Measurements from ENCODE around the gene FBXO41. TPM values are rescaled to one million over a fixed set of nuclear protein-coding genes. Genes with fewer than 3 reads are reported as not detected.

The FBXO41 gene
- total RNA-seq, 4 donors from 2014 or later: 0.13 to 0.82 (median 0.23) TPM; not detected in 1

- no peaks in the 10 kb centered on the region for H3K9me3 ChIP-seq
- no peak for ATAC-seq
- H3K4me3 ChIP-seq: no peak overlapping the region
- H3K27ac ChIP-seq: no peak overlapping the region
- TF ChIP-seq POLR2A (IDR thresholded peaks at IDR 0.05) (no peak), CTCF (IDR thresholded peaks at IDR 0.05 in 4 of 5, conservative IDR thresholded peaks at IDR 0.05 in 1 of 5) (no peak)
- intact Hi-C loops (cut with DNase I; ENCODE audit: low total_unique reads): no loop called here
- no peak for DNase-seq
- H3K4me1 ChIP-seq: peaks cover 0 to 5% of the 10 kb centered on the region in 2 donors
- H3K27me3 ChIP-seq: no peaks in the 10 kb centered on the region
- H3K36me3 ChIP-seq: peaks cover 0 to 75% of the 10 kb centered on the region in 2 donors
- in situ Hi-C loops (cut with MboI; ENCODE audit: low sequenced_read_pairs in 4 of 4): no loop called here
Observed at GRCh38 chr2:73252238-73253027, 31.8 kb downstream of the FBXO41 start.

GRCh38 chr2:73250872-73251846 is 33.1 kb downstream of the FBXO41 start:
- intact Hi-C loops (cut with DNase I; ENCODE audit: low total_unique reads) (no loop called here), in situ Hi-C loops (cut with MboI; ENCODE audit: low sequenced_read_pairs in 4 of 4) (no loop called here)
- H3K4me3 ChIP-seq: no peak overlapping the region
- DNase-seq (peak; percentile 31 to 74), ATAC-seq (peak; percentile 86 to 93)
- peaks cover 0 to 5% of the 10 kb centered on the region in 2 donors for H3K4me1 ChIP-seq
- no peaks in the 10 kb centered on the region for H3K9me3 ChIP-seq
- H3K36me3 ChIP-seq: peaks cover 0 to 87% of the 10 kb centered on the region in 2 donors
- no peak for TF ChIP-seq POLR2A (IDR thresholded peaks at IDR 0.05)
- no peak for TF ChIP-seq CTCF (IDR thresholded peaks at IDR 0.05 in 4 of 5, conservative IDR thresholded peaks at IDR 0.05 in 1 of 5)
- H3K27me3 ChIP-seq: no peaks in the 10 kb centered on the region
- peak overlapping the region in 1 of 4 donors; percentile 22 for H3K27ac ChIP-seq

- Histone ChIP-seq H3K4me1 (peaks cover 0 to 5% of the 10 kb centered on the region in 2 donors), H3K27me3 (no peaks in the 10 kb centered on the region), H3K9me3 (no peaks in the 10 kb centered on the region), H3K36me3 (peaks cover 0 to 98% of the 10 kb centered on the region in 2 donors), H3K4me3 (no peak overlapping the region), H3K27ac (no peak overlapping the region)
- no peak for DNase-seq
- ATAC-seq: no peak
- TF ChIP-seq POLR2A (IDR thresholded peaks at IDR 0.05): no peak
- no peak for TF ChIP-seq CTCF (IDR thresholded peaks at IDR 0.05 in 4 of 5, conservative IDR thresholded peaks at IDR 0.05 in 1 of 5)
- in situ Hi-C loops (cut with MboI; ENCODE audit: low sequenced_read_pairs in 4 of 4) (loop anchor here in 3 of 4 donors (25.0 kb wide), 3 partner anchors 138 to 1288 kb away; partner anchors contain the start of genes TPRKB (in 3 of the 3), ALMS1 (in 1 of the 3), AUP1 (in 1 of the 3) and DQX1 (in 1 of the 3)), intact Hi-C loops (cut with DNase I; ENCODE audit: low total_unique reads) (no loop called here)
Observed at GRCh38 chr2:73249636-73250035, 34.6 kb downstream of the FBXO41 start.

- in situ Hi-C loops (cut with MboI; ENCODE audit: low sequenced_read_pairs in 4 of 4) (loop anchor here in 3 of 4 donors (25.0 kb wide), 3 partner anchors 140 to 1290 kb away; partner anchors contain the start of genes TPRKB (in 3 of the 3), ALMS1 (in 1 of the 3), AUP1 (in 1 of the 3) and DQX1 (in 1 of the 3)), intact Hi-C loops (cut with DNase I; ENCODE audit: low total_unique reads) (no loop called here)
- Histone ChIP-seq H3K27ac (no peak overlapping the region), H3K9me3 (no peaks in the 10 kb centered on the region), H3K27me3 (no peaks in the 10 kb centered on the region), H3K4me3 (no peak overlapping the region), H3K4me1 (peaks cover 0 to 5% of the 10 kb centered on the region in 2 donors), H3K36me3 (peaks cover 0 to 98% of the 10 kb centered on the region in 2 donors)
- TF ChIP-seq POLR2A (IDR thresholded peaks at IDR 0.05) (no peak), CTCF (IDR thresholded peaks at IDR 0.05 in 4 of 5, conservative IDR thresholded peaks at IDR 0.05 in 1 of 5) (no peak)
- DNase-seq (no peak), ATAC-seq (no peak)
Observed at GRCh38 chr2:73246850-73247249, 37.4 kb downstream of the FBXO41 start.
